Panc1 (cell line): ENCODE data around the gene GPR180. TPM values are rescaled to one million over a fixed set of nuclear protein-coding genes. Genes with fewer than 3 reads are reported as not detected.

ENCODE experiments used
- ATAC-seq: fragments of 200-7000 bp; cut with Tn5 transposase; 2 replicates; pipeline ENCODE4 v1.9.1; 2020; ENCODE audit warnings: mild to moderate bottlenecking, moderate library complexity
- BruUV-seq: library from RNA; stranded (reverse); fragments of 400-500 nt; replicated peaks from 2 replicates; lab custom pipeline; 2021; lab: Mats Ljungman, UMichigan
- CTCF ChIA-PET: fragments of 300-600 bp; sonication (Branson Sonifier 250); formaldehyde crosslinking; loops from one replicate; lab custom pipeline; 2022; ENCODE audit warnings: antibody characterized with exemption; lab: Charles Lee
- POLR2A ChIA-PET: fragments of 300-600 bp; sonication (Branson Sonifier 250); formaldehyde crosslinking; loops from one replicate; lab custom pipeline; 2022; ENCODE audit warnings: antibody characterized with exemption; lab: Charles Lee
- DNase-seq: peaks from one replicate; pipeline ENCODE4 v3.0.0-alpha.2; 2010; ENCODE audit warnings: low read depth, low spot score
- H3K27ac ChIP-seq: 2 replicates; pipeline ENCODE4 v1.5.1; 2011; ENCODE audit warnings: mild to moderate bottlenecking, low read length, inconsistent platforms
- H3K27me3 ChIP-seq: fragments of 200-500 bp; sonication (Bioruptor generic); 2 replicates; pipeline ENCODE4 v1.6.0; 2014; ENCODE audit warnings: low read length, inconsistent platforms; ENCODE audit not compliant: control insufficient read depth, insufficient read depth
- H3K36me3 ChIP-seq: fragments of 200-500 bp; sonication (Bioruptor generic); 2 replicates; pipeline ENCODE4 v1.5.1; 2014; ENCODE audit warnings: inconsistent platforms, mild to moderate bottlenecking, low read length, moderate library complexity; ENCODE audit not compliant: control insufficient read depth, insufficient read depth
- H3K4me1 ChIP-seq: 2 replicates; pipeline ENCODE4 v1.5.1; 2011; ENCODE audit warnings: inconsistent platforms, mild to moderate bottlenecking, low read length, moderate library complexity; ENCODE audit not compliant: control insufficient read depth, insufficient read depth
- H3K4me3 ChIP-seq, 2 experiments: 2 replicates each; pipeline ENCODE4 v1.5.1; 2011 to 2012; ENCODE audit warnings: low read depth in 2 of 2, low read length in 2 of 2, mild to moderate bottlenecking in 2 of 2, inconsistent platforms in 1 of 2, moderate library complexity in 1 of 2
- H3K9me3 ChIP-seq: fragments of 200-500 bp; sonication (Bioruptor generic); 2 replicates; pipeline ENCODE4 v1.5.1; 2014; ENCODE audit warnings: low read depth, mild to moderate bottlenecking, inconsistent platforms, low read length, moderate library complexity; ENCODE audit not compliant: control insufficient read depth, insufficient read depth
- CTCF ChIP-seq: fragments of 450-650 bp; IDR thresholded peaks from 2 replicates; pipeline ENCODE4 v1.5.1; 2017; ENCODE audit warnings: mild to moderate bottlenecking
- POLR2AphosphoS5 ChIP-seq: IDR thresholded peaks from 2 replicates; pipeline ENCODE4 v1.6.1; 2012; ENCODE audit warnings: mild to moderate bottlenecking, low read depth, low read length, moderate library complexity
- REST ChIP-seq, 2 experiments: IDR thresholded peaks; 2 replicates each; pipeline ENCODE4 v1.6.1; 2011 to 2012; ENCODE audit warnings: low read depth in 2 of 2, control low read depth in 1 of 2, low read length in 1 of 2, mild to moderate bottlenecking in 1 of 2, moderate library complexity in 1 of 2; ENCODE audit not compliant: insufficient read depth in 1 of 2
- SIN3A ChIP-seq: IDR thresholded peaks from 2 replicates; pipeline ENCODE4 v1.6.1; 2012; ENCODE audit warnings: low read depth, mild to moderate bottlenecking, low read length, moderate library complexity, borderline replicate concordance; ENCODE audit not compliant: insufficient read depth
- TCF7L2 ChIP-seq: IDR thresholded peaks from 2 replicates; pipeline ENCODE4 v1.6.1; 2011; ENCODE audit warnings: mild to moderate bottlenecking, low read depth, low read length, inconsistent platforms
- in situ Hi-C: cut with HindIII; loops from 2 replicates; pipeline ENCODE4 v1.10.0; 2016; ENCODE audit warnings: low sequenced_read_pairs, low pct_unique_long_range_greater_than_20kb
- intact Hi-C: fragments of 100-400 bp; cut with micrococcal nuclease; formaldehyde crosslinking; loops from one replicate; pipeline ENCODE4 v1.10.0; 2022; ENCODE audit not compliant: unreplicated experiment
- total RNA-seq: library from RNA; stranded (reverse); gene quantifications from one replicate; pipeline ENCODE4 v1.2.1, GENCODE V29; 2021; ENCODE audit not compliant: unreplicated experiment

The GPR180 gene
- total RNA-seq, 1 experiment from 2014 or later, result 7.1 TPM

- Histone ChIP-seq H3K27me3 (no peaks in the 10 kb centered on the region), H3K4me1 (no peaks in the 10 kb centered on the region), H3K9me3 (no peaks in the 10 kb centered on the region), H3K36me3 (peaks cover 8% of the 10 kb centered on the region; the same call in 1 of the 2 replicates), H3K4me3 (no peak overlapping the region), H3K27ac (no peak overlapping the region)
- intact Hi-C loops, result no loop called here
- no TSS peak for BruUV-seq
- in situ Hi-C loops, result no loop called here
- CTCF ChIA-PET, result no interaction called here
- ATAC-seq, result no peak
- no peak for DNase-seq
- POLR2A ChIA-PET, result interaction anchor here (0.7 kb wide), 1 partner anchor 10 kb away, joined by 11 read pairs; the partner anchor contains the start of gene TGDS
- TF ChIP-seq CTCF, result no peak
- no peak for TF ChIP-seq TCF7L2
- TF ChIP-seq POLR2AphosphoS5, result no peak
- no peak for TF ChIP-seq SIN3A
- no peak for TF ChIP-seq REST (IDR thresholded peaks at IDR 0.05; ENCODE audit: insufficient read depth in 1 of 2, low read depth in 2 of 2, low read length in 1 of 2)
Measured at GRCh38 chr13:94586371-94586770, 15.3 kb upstream of the GPR180 start.

GRCh38 chr13:94588541-94588940, 13.1 kb upstream of the GPR180 start:
- BruUV-seq, result TSS peak; percentile 29
- no peak for DNase-seq
- ChIA-PET CTCF (no interaction called here), POLR2A (no interaction called here)
- H3K9me3 ChIP-seq, result no peaks in the 10 kb centered on the region
- no peak for ATAC-seq
- intact Hi-C loops (no loop called here), in situ Hi-C loops (no loop called here)
- no peaks in the 10 kb centered on the region; the same call in 1 of the 2 replicates for H3K4me1 ChIP-seq
- no peak overlapping the region for H3K4me3 ChIP-seq
- H3K27ac ChIP-seq, result no peak overlapping the region
- TF ChIP-seq CTCF, result no peak
- no peak for TF ChIP-seq SIN3A
- no peak for TF ChIP-seq TCF7L2
- TF ChIP-seq POLR2AphosphoS5, result no peak
- no peak for TF ChIP-seq REST (IDR thresholded peaks at IDR 0.05; ENCODE audit: insufficient read depth in 1 of 2, low read depth in 2 of 2, low read length in 1 of 2)
- no peaks in the 10 kb centered on the region for H3K27me3 ChIP-seq
- H3K36me3 ChIP-seq, result peaks cover 3% of the 10 kb centered on the region; the same call in 1 of the 2 replicates
